Measurements from ENCODE around the gene PIGM.
"Not testable (repeated sequence)": the region's sequence is repeated elsewhere in the genome, so short reads cannot be mapped to it uniquely, and the experiment has no call there.

Gene PIGM

GRCh38 chr1:160058087-160058486, 26.3 kb upstream of the PIGM start:
- DNase-seq: no peak

GRCh38 chr1:160056648-160057169, 24.9 kb upstream of the PIGM start:
- DNase-seq: no peak

DNA sequence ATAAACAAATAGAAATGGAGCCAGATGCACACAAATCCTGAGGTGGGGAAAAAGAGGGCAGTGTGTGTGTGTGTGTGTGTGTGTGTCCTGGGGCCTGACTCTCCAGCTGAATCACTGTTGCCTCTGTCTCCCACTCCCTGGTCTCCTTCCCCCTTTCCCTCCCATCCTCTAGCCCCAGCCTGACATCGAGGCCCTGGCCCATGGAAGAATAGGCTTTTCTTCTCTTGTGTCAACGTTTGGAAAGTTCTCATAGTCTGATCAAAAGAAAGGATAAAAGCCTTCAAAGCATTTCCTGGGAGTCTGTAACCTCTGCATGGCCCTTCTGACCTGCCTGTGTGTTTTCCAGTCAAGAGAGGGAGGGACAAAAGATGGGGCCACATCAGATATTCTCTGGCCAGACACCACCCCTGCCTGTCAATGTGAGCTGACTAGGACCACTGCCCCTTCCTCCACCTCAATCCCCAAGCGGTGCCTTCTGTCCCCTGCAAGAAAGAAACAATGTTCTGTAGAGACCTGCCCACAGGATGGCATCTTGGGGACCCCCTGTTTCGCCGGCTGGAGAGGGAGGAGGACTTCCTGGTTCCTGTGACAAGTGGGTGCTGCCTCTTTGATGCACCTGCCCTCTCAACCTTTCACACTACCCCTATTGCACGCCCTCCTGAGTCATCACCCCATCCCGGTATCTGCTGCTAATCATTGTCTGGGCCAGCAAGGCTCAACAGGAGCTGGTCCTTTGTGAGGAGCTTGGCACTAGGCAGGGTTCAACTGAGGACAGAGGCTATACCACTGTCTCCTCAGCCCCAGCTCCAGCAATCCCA, 22.0 kb upstream of the PIGM start:
- DNase-seq: no peak

DNA sequence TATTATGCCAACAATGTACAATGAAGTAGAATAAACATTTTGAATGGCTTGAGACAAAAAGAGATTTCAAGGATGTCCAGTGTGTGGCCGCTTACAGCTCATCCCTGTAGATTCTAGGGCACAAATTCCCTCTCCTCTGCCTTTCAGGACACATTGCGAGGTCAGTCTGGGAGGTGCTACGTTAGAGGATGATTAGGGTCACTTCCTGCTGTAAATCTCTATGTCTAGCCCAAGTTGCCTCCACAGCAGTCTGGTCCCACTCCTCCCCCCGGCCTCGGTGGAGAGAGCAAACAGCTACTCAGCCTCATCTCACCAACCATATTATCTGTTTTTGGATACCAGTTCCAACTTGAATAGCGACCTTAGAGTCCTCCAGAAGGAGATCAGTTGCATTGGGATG, 21.1 kb upstream of the PIGM start:
- no peak for DNase-seq

DNA sequence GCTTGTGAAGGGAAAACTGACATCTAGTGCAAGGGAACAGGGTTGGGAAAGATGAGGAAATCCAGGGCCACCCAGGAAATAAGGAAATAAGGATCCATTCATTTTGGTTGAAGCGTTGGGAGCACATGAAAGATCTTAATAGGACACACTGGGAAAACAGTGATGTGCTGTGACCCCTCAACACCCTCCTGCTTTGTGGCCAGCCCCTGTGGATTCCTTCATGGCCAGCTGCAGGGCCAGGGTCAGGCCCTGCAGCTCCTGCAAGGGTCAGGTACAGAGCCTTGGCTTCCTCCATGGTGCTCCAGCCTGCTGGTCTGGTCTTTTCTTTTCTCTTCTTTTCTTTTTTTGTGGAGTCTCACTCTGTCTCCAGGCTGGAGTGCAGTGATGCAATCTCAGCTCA, 18.8 kb upstream of the PIGM start:
- no peak for DNase-seq

DNA sequence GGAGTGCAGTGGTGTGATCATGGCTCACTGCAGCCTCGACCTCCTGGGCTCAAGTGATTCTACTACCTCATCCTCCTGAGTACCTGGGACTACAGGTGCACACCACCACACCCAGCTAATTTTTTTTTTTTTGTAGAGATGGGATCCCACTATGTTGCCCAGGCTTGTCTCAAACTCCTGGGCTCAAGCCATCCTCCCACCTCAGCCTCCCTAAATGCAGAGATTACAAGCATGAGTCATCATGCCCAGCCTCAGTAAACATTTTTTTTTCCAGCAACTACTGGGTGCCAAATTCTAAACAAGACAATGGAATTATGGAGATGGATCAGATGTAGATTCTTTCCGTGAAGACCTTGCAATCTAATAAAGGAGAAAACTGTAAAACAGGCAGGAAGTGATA, 18.4 kb upstream of the PIGM start:
- not testable (repeated sequence) for DNase-seq

DNA sequence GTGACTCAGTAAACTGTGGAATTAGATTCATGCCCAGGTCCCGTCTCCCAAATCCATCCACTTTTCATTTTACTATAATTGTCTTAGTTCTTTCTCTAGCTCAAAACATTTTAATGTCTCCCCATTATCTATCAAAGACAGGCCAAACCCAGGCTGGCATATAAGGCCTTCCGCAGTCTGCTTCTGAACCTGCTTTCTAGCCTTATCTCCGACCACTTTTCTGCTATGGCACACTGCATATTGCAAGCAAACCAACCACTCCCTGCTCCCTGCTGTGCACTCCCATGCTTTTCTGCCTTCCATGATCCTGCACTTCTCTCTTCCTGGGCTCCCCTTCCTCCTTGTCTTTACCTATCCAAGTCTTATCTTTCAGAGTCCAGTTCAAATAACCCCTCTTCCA, 17.3 kb upstream of the PIGM start:
- no peak for DNase-seq

- DNase-seq: no peak
These were observed 16.5 kb upstream of the PIGM start for GRCh38 chr1:160048335-160048734.

- no peak for DNase-seq
These were observed 15.6 kb upstream of the PIGM start for GRCh38 chr1:160047111-160047991.

DNA sequence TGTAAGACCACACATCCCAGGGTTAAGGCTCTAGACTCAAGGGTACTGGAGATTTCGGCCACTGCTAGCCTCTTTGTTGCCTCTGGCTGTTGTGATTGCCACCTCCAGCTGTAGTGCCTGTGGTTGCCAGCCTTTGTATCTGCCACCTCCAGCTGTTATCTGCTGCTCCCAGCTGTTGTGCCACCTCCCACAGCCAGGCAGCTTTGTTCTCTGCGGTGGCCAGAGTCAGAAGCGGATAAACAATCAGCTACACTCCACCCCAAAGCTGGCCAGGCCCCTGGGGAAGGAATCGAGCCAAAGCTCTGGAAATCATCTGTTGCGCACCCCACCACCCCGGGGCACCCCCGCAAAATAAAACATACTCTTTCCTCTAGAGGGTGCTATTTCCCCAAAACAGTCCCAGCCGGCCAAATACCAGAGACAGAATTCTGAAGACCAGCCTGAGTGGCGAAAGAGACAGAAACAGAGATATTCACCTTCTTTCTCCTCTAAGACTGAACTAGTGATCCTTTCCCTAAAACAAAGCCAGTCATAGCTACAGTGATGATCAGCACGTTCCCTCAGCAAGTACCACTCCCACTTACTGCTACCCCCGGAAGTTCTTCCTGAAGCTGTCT, 14.8 kb upstream of the PIGM start:
- peak; percentile 48 for DNase-seq

DNA sequence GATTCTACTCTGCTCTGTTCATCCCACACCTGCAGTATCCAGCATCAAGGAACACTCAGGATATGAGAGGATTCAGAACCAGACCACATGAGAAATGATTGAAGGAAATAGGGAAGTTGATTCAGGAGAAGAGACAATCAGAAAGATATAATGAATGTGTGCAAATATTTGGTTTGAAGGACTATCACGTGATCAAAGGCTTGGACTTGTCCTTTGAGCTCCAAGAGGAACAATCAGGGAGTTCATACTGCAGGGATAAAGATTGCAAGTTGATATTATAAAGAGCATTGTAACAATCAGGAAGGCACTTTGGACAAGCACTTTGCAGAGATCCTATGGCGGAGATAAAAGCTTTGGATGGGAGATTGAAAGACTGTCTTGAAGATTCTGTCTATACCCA, 13.9 kb upstream of the PIGM start:
- no peak for DNase-seq

DNA sequence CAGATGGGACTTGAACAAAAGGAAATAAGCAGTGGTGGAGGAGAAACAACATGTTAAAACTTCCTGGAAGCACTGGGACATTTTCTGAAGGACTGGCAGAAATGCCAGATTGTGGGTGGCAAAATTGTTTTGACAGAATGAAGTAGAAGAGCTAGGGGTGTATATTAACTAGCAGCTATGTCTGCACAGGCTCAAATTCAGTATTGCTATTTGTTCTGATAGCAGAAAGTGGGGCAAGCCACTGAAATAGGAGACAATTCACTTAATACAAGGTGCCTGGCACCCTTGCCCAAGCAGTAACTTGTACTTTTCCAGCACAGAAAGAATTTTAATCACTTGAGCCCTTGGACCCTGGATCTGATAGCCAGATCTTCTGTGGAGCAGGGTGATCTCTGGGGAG, 11.8 kb upstream of the PIGM start:
- DNase-seq: no peak

DNA sequence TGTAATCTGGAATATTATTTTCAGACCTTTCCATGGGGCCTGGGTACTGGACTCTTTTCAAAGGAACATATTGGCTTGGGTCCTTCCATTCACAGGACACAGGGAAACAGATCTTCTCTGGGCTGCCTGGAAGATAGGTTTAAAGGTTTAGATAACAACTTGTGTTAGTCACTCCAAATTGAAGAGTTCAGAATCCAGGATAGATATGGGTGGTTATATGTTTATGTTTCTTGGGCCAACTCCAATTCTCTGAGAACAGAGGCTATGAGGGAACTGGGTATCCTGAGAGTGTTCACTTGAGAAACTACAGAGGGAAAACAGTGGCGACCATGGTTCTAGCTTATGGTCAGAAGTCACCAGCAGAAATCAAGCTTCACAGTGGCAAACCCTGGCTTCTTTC, 8.7 kb upstream of the PIGM start:
- DNase-seq: no peak

DNA sequence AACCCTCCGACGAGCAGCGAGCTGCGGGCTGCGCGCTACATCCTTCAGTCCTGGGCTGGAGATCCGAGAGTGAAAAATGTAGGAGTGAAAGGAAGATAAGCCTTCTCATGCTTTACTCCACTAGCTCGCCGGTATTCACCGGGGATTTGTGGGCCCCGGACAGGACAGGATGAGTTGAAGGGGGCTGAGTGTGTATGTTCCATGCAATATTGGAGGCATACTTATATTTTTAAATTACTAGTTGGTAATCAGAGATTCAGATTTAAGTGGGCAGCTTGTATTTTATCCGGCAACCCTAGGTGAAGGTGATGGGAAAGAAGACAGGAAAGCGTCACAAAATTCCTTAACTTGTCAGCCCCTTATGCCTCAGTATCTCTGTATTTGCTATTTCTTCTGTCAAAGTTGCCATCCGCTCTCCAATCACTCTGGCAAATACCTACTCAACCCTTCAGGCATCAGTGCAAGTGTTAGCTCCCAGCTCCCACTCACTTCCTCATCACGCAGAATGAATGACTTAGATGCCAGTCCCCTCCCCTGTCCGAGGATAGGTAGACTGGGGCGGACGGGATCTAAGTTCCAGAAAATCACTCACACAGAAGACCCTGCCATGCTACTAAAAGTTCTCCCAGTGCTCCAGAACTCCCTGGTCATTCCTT, 503 bp upstream of the PIGM start:
- DNase-seq: peak; percentile 20

DNA sequence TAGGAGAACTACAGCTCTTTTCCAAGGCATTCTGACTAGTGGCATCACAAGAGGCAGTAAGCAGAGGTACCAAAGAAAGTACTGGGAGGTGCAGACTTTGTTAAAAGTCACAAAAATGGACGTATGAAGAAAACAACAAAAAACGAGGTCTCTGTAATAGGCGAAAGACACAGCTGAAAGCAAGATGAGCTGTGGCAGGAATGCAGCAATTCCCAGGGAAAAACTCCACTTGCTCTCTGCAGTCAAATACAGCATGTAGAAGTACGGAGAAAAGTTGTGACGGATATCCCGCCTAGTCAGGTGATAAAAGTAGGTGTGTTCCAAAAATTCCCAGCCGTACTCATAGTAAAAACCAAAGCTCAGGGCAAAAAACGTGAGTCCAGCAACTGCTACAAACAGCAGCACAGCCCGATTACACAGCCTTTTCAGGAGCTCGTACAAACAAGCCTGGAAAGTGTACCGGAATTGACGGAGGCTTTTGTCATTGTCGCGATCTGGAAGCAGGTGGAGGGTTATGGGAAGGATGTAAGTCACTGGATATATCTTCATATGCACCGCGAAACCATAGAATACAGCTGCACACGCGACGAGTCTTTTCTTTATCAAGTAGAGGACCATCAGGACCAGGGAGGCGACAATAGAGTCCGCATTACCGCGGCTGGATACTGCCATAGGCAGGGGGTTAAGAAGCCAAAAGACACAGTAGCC, 979 bp downstream of the PIGM start:
- DNase-seq: peak; percentile 10

DNA sequence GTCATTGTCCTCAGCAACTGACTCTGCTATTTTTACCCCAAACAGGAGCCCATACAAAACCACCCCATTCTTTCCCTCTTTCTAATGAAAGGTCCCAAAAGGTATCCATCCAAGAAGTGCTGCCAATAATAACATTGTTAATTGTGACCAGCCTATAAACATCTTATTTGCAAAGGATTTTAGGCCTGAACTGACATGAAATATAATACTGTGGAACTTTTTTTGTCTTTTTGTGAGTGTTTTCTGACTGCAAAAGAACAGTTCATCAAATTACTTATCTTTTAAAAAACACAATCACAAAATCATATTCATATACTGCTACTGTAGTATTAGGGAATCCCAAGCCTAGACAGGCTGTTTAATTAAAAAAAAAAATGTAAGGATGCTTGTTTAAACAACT, 3.4 kb downstream of the PIGM start:
- DNase-seq: no peak

GRCh38 chr1:160025314-160025713, 6.5 kb downstream of the PIGM start:
- no peak for DNase-seq

DNA sequence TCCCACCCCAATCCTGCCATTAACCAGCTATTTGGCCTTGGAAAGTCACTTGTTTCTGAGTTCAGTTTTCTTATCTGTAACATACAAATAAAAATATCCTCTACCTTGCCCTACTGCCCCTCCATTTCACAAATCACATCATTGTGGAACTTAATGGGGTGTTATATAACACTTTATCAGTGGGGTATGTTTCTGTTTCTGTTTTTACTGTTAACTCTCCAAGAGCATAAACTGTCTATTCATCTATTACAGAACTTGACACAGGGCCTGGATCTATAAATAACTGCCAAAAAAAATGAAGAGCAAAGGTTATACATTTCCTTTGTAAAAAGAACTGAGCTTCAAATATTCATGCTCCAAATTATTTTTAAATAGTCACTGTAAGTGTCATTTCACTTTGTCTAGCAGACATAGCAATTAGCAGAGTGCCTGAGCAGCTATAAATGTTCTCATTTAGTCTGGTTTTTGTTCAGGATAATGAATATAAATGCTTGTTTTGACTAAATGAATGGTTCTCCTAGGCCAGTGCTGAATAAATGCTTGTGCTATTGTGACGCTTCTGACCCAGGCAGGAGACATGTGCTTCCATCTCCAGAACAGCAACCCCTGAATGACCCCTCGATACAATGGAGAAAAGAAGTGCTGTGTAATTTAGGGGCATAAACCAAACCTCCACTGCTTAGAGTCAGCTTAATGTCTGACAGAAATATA, 7.4 kb downstream of the PIGM start:
- no peak for DNase-seq

GRCh38 chr1:160022330-160023310, 9.2 kb downstream of the PIGM start:
- DNase-seq: no peak

GRCh38 chr1:160021376-160022074, 10.3 kb downstream of the PIGM start:
- DNase-seq: no peak

Measured in stimulated activated CD4-positive, alpha-beta T cell treated with anti-CD3 and anti-CD28 coated beads, Interleukin-15, amount 100 ng/mL, for 24 hours (primary cell).